Neural progenitor cell (in vitro differentiated cells): ENCODE results near the gene UCHL1. TPM values are rescaled to one million over a fixed set of nuclear protein-coding genes. Genes with fewer than 3 reads are reported as not detected.
"Not testable (repeated sequence)": the region's sequence is repeated elsewhere in the genome, so short reads cannot be mapped to it uniquely, and the experiment has no call there.

Experiments
- DNase-seq: peaks from one replicate; pipeline ENCODE4 v3.0.0-alpha.2; 2016; ENCODE audit warnings: low spot score
- H2AFZ ChIP-seq: fragments of 200-600 bp; sonication (generic); replicated peaks from 2 replicates; pipeline ENCODE4 v1.6.1; 2016; ENCODE audit warnings: antibody characterized with exemption
- H3F3A ChIP-seq: fragments of 200-600 bp; sonication (generic); 2 replicates; pipeline ENCODE4 v1.6.1; 2016; ENCODE audit warnings: antibody characterized with exemption, low read depth
- H3K27ac ChIP-seq: fragments of 200-600 bp; sonication (generic); 2 replicates; pipeline ENCODE4 v1.5.1; 2016; ENCODE audit warnings: mild to moderate bottlenecking
- H3K27me3 ChIP-seq: fragments of 200-600 bp; sonication (generic); 2 replicates; pipeline ENCODE4 v1.6.1; 2016; ENCODE audit warnings: mild to moderate bottlenecking, moderate library complexity
- H3K36me3 ChIP-seq: fragments of 200-600 bp; sonication (generic); 2 replicates; pipeline ENCODE4 v1.5.1; 2016
- H3K4me1 ChIP-seq: fragments of 200-600 bp; sonication (generic); 2 replicates; pipeline ENCODE4 v1.6.1; 2016; ENCODE audit warnings: mixed run types
- H3K4me2 ChIP-seq: fragments of 200-600 bp; sonication (generic); 2 replicates; pipeline ENCODE4 v1.6.1; 2016
- H3K4me3 ChIP-seq: fragments of 200-600 bp; sonication (generic); 2 replicates; pipeline ENCODE4 v1.5.1; 2016
- H3K79me2 ChIP-seq: fragments of 200-600 bp; sonication (generic); 2 replicates; pipeline ENCODE4 v1.6.1; 2016; ENCODE audit warnings: low read depth
- H3K9ac ChIP-seq: fragments of 200-600 bp; sonication (generic); 2 replicates; pipeline ENCODE4 v1.6.1; 2016
- H3K9me3 ChIP-seq: fragments of 200-600 bp; sonication (generic); 2 replicates; pipeline ENCODE4 v1.5.1; 2016; ENCODE audit warnings: low read depth
- H4K20me1 ChIP-seq: fragments of 200-600 bp; sonication (generic); 2 replicates; pipeline ENCODE4 v1.6.1; 2016; ENCODE audit warnings: low read depth
- H3K27ac Mint-ChIP-seq: 3 replicates; pipeline ENCODE4 v1.8.0; 2021; ENCODE audit warnings: mixed read lengths
- H3K27me3 Mint-ChIP-seq: 2 replicates; pipeline ENCODE4 v1.8.0; 2022; ENCODE audit warnings: low read depth, mild to moderate bottlenecking, inconsistent platforms, moderate library complexity, mixed read lengths; ENCODE audit not compliant: insufficient read depth
- H3K36me3 Mint-ChIP-seq: 3 replicates; pipeline ENCODE4 v1.8.0; 2021; ENCODE audit warnings: mixed read lengths
- H3K4me1 Mint-ChIP-seq: 3 replicates; pipeline ENCODE4 v1.8.0; 2021; ENCODE audit warnings: mixed read lengths
- H3K4me3 Mint-ChIP-seq: 3 replicates; pipeline ENCODE4 v1.8.0; 2021; ENCODE audit warnings: mild to moderate bottlenecking, moderate library complexity, mixed read lengths
- H3K9me3 Mint-ChIP-seq: 3 replicates; pipeline ENCODE4 v1.8.0; 2020; ENCODE audit warnings: mixed read lengths
- CTCF ChIP-seq: fragments of 200-600 bp; sonication (generic); IDR thresholded peaks from 2 replicates; pipeline ENCODE4 v1.5.1; 2017; ENCODE audit warnings: antibody characterized with exemption, mild to moderate bottlenecking
- EZH2 ChIP-seq: fragments of 200-600 bp; sonication (generic); IDR thresholded peaks from 2 replicates; pipeline ENCODE4 v1.6.1; 2017; ENCODE audit warnings: antibody characterized with exemption, mild to moderate bottlenecking, moderate library complexity
- EZH2phosphoT487 ChIP-seq: fragments of 200-600 bp; sonication (generic); IDR thresholded peaks from 2 replicates; pipeline ENCODE4 v1.6.1; 2017; ENCODE audit warnings: antibody characterized with exemption
- total RNA-seq: library from RNA; depleted of rRNA; stranded (reverse); fragments of >200 nt; gene quantifications from 2 replicates; pipeline ENCODE4 v1.2.3, GENCODE V29; 2015; ENCODE audit warnings: low replicate concordance

Gene UCHL1
- total RNA-seq, 1 donor from 2014 or later, result 535 TPM

- peaks cover 51% of the 10 kb centered on the region for H3K36me3 Mint-ChIP-seq
- TF ChIP-seq EZH2 (no peak), EZH2phosphoT487 (no peak), CTCF (no peak)
- H3K27me3 Mint-ChIP-seq, result no peaks in the 10 kb centered on the region
- DNase-seq, result no peak
- no peaks in the 10 kb centered on the region for H3K9me3 Mint-ChIP-seq
- peaks cover 15% of the 10 kb centered on the region for H3K4me1 Mint-ChIP-seq
- Histone ChIP-seq H3K79me2 (no peaks in the 10 kb centered on the region), H3K27ac (no peak overlapping the region), H2AFZ (no peak overlapping the region), H3K4me2 (no peak overlapping the region), H3K36me3 (peaks cover 15% of the 10 kb centered on the region), H3K9me3 (no peaks in the 10 kb centered on the region), H3K4me1 (peaks cover 13% of the 10 kb centered on the region), H3K27me3 (no peaks in the 10 kb centered on the region), H3K9ac (no peak overlapping the region), H3F3A (peaks cover 52% of the 10 kb centered on the region), H4K20me1 (peaks cover 12% of the 10 kb centered on the region), H3K4me3 (no peak overlapping the region)
- H3K4me3 Mint-ChIP-seq, result no peak overlapping the region
- no peak overlapping the region for H3K27ac Mint-ChIP-seq
These were observed 11.3 kb downstream of the UCHL1 start for GRCh38 chr4:41267997-41268396.

- Histone ChIP-seq H3K4me3 (no peak overlapping the region), H3K27me3 (no peaks in the 10 kb centered on the region), H3K27ac (no peak overlapping the region), H3K79me2 (no peaks in the 10 kb centered on the region), H3K9ac (no peak overlapping the region), H3K4me1 (peaks cover 4% of the 10 kb centered on the region), H4K20me1 (peaks cover 8% of the 10 kb centered on the region), H2AFZ (no peak overlapping the region), H3F3A (peaks cover 43% of the 10 kb centered on the region), H3K4me2 (no peak overlapping the region), H3K36me3 (peaks cover 10% of the 10 kb centered on the region), H3K9me3 (no peaks in the 10 kb centered on the region)
- peaks cover 42% of the 10 kb centered on the region for H3K36me3 Mint-ChIP-seq
- no peak for TF ChIP-seq EZH2phosphoT487
- no peak for TF ChIP-seq EZH2
- no peak for TF ChIP-seq CTCF
- DNase-seq, result no peak
- H3K4me1 Mint-ChIP-seq, result peaks cover 6% of the 10 kb centered on the region
- no peak overlapping the region for H3K4me3 Mint-ChIP-seq
- H3K27ac Mint-ChIP-seq, result no peak overlapping the region
- no peaks in the 10 kb centered on the region for H3K27me3 Mint-ChIP-seq
- H3K9me3 Mint-ChIP-seq, result no peaks in the 10 kb centered on the region
These were observed 12.2 kb downstream of the UCHL1 start for GRCh38 chr4:41268721-41269517.

GRCh38 chr4:41269682-41270081 lies 13.0 kb downstream of the UCHL1 start:
- DNase-seq, result no peak
- no peaks in the 10 kb centered on the region for H3K4me1 ChIP-seq
- no peak overlapping the region for H3K27ac ChIP-seq
- H3K27me3 ChIP-seq, result no peaks in the 10 kb centered on the region
- no peaks in the 10 kb centered on the region for H3K79me2 ChIP-seq
- H3K9ac ChIP-seq, result no peak overlapping the region
- H3K36me3 ChIP-seq, result peaks cover 5% of the 10 kb centered on the region
- H4K20me1 ChIP-seq, result peaks cover 3% of the 10 kb centered on the region
- H3K9me3 ChIP-seq, result no peaks in the 10 kb centered on the region
- TF ChIP-seq EZH2phosphoT487, result no peak
- no peak for TF ChIP-seq CTCF
- no peak for TF ChIP-seq EZH2
- no peaks in the 10 kb centered on the region for H3K27me3 Mint-ChIP-seq
- no peak overlapping the region for H3K27ac Mint-ChIP-seq
- no peak overlapping the region for H3K4me3 Mint-ChIP-seq
- H3K4me2 ChIP-seq, result no peak overlapping the region
- no peak overlapping the region for H3K4me3 ChIP-seq
- no peaks in the 10 kb centered on the region for H3K9me3 Mint-ChIP-seq
- H3F3A ChIP-seq, result peaks cover 35% of the 10 kb centered on the region
- no peaks in the 10 kb centered on the region for H3K4me1 Mint-ChIP-seq
- H2AFZ ChIP-seq, result no peak overlapping the region
- peaks cover 36% of the 10 kb centered on the region for H3K36me3 Mint-ChIP-seq

- H3K4me3 Mint-ChIP-seq, H3K4me3 ChIP-seq, H3K9me3 ChIP-seq, H3K27ac Mint-ChIP-seq, H3K36me3 Mint-ChIP-seq, H3K9ac ChIP-seq, H3K4me2 ChIP-seq, H3F3A ChIP-seq, H3K36me3 ChIP-seq, H3K4me1 Mint-ChIP-seq, H3K27me3 ChIP-seq, H3K27me3 Mint-ChIP-seq, H3K9me3 Mint-ChIP-seq, H3K4me1 ChIP-seq, H2AFZ ChIP-seq, H4K20me1 ChIP-seq, DNase-seq, H3K79me2 ChIP-seq, H3K27ac ChIP-seq: not testable (repeated sequence)
These were observed 19.2 kb downstream of the UCHL1 start for GRCh38 chr4:41275931-41276330.
